ENCODE measurements around the gene HNRNPH2. TPM values are rescaled to one million over a fixed set of nuclear protein-coding genes. Genes with fewer than 3 reads are reported as not detected.

HNRNPH2 gene
- total RNA-seq, 1 donor from 2014 or later: 70.5 TPM

- ChIA-PET CTCF (no interaction called here), POLR2A (interaction anchor here (0.5 to 4.8 kb wide), 3 partner anchors 21 to 520 kb away, joined by 4 to 23 read pairs (median 4); partner anchors contain the start of genes RPL36A and ZMAT1)
- H3K27ac Mint-ChIP-seq: peak overlapping the region; percentile 50
- peaks cover 54% of the 10 kb centered on the region for H3K4me1 Mint-ChIP-seq
- H3K9me3 Mint-ChIP-seq: no peaks in the 10 kb centered on the region
- no peaks in the 10 kb centered on the region for H3K27me3 Mint-ChIP-seq
- ATAC-seq (ENCODE audit: low read depth) (no peak), DNase-seq (no peak)
- H3K4me3 Mint-ChIP-seq: peak overlapping the region; percentile 41
- peaks cover 38% of the 10 kb centered on the region for H3K36me3 Mint-ChIP-seq (ENCODE audit: low read depth)
- intact Hi-C loops (cut with micrococcal nuclease): no loop called here
- no peak for TF ChIP-seq CTCF (IDR thresholded peaks at IDR 0.05)
These were observed 4.0 kb downstream of the HNRNPH2 start for GRCh38 chrX:101411984-101412383.

- intact Hi-C loops (cut with micrococcal nuclease): loop anchor here (1.0 to 5.0 kb wide), 7 partner anchors 182 to 1447 kb away; partner anchors contain the start of gene ARMCX6
- ChIA-PET CTCF (interaction anchor here (0.8 to 2.8 kb wide), 4 partner anchors 11 to 343 kb away, joined by 3 to 11 read pairs (median 3); no protein-coding TSS in a partner anchor), POLR2A (interaction anchor here (0.7 to 4.8 kb wide), 6 partner anchors 24 to 516 kb away, joined by 3 to 23 read pairs (median 6); partner anchors contain the start of genes RPL36A and ZMAT1)
- peak; percentile 60 for ATAC-seq (ENCODE audit: low read depth)
- Mint-ChIP-seq H3K36me3 (ENCODE audit: low read depth) (peaks cover 26% of the 10 kb centered on the region), H3K27me3 (no peaks in the 10 kb centered on the region), H3K4me3 (peak overlapping the region; percentile 52), H3K9me3 (no peaks in the 10 kb centered on the region), H3K27ac (peak overlapping the region; percentile 80), H3K4me1 (peaks cover 60% of the 10 kb centered on the region)
- no peak for DNase-seq
- TF ChIP-seq CTCF (IDR thresholded peaks at IDR 0.05): no peak
These were observed 7.4 kb downstream of the HNRNPH2 start for GRCh38 chrX:101415180-101416145.

GRCh38 chrX:101416691-101417090 is 8.7 kb downstream of the HNRNPH2 start:
- Mint-ChIP-seq H3K27me3 (no peaks in the 10 kb centered on the region), H3K4me1 (peaks cover 53% of the 10 kb centered on the region), H3K36me3 (ENCODE audit: low read depth) (peaks cover 19% of the 10 kb centered on the region), H3K27ac (no peak overlapping the region), H3K9me3 (no peaks in the 10 kb centered on the region), H3K4me3 (peak overlapping the region; percentile 35)
- ATAC-seq (ENCODE audit: low read depth) (no peak), DNase-seq (no peak)
- intact Hi-C loops (cut with micrococcal nuclease): loop anchor here (5.0 kb wide), 3 partner anchors 181 to 666 kb away; partner anchors contain the start of gene ARMCX6
- TF ChIP-seq CTCF (IDR thresholded peaks at IDR 0.05): no peak
- ChIA-PET CTCF (interaction anchor here (1.5 to 2.8 kb wide), 2 partner anchors 179 to 342 kb away, joined by 3 to 11 read pairs; no protein-coding TSS in a partner anchor), POLR2A (interaction anchor here (0.7 to 4.8 kb wide), 4 partner anchors 10 to 515 kb away, joined by 3 to 23 read pairs (median 9); partner anchors contain the start of genes RPL36A and ZMAT1)

GRCh38 chrX:101417190-101417589 is 9.2 kb downstream of the HNRNPH2 start:
- intact Hi-C loops (cut with micrococcal nuclease): loop anchor here (5.0 kb wide), 3 partner anchors 180 to 665 kb away; partner anchors contain the start of gene ARMCX6
- Mint-ChIP-seq H3K27ac (peak overlapping the region; percentile 93), H3K9me3 (no peaks in the 10 kb centered on the region), H3K27me3 (no peaks in the 10 kb centered on the region), H3K36me3 (ENCODE audit: low read depth) (peaks cover 15% of the 10 kb centered on the region), H3K4me3 (peak overlapping the region; percentile 91), H3K4me1 (peaks cover 48% of the 10 kb centered on the region)
- CTCF ChIA-PET: interaction anchor here (2.8 kb wide), 1 partner anchor 341 kb away, joined by 11 read pairs; no protein-coding TSS in a partner anchor
- POLR2A ChIA-PET: interaction anchor here (1.0 to 2.1 kb wide), 4 partner anchors 10 to 514 kb away, joined by 3 to 25 read pairs (median 5); partner anchors contain the start of genes BTK and ZMAT1
- DNase-seq: no peak
- TF ChIP-seq CTCF (IDR thresholded peaks at IDR 0.05): no peak
- ATAC-seq (ENCODE audit: low read depth): no peak

All from activated B cell treated with CpG ODN at 0.5 μM for 24 hours (primary cell).